GM19455 (cell line): Measurements from ENCODE around the gene SLC45A1.

ENCODE experiments used
- ATAC-seq: cut with Tn5 transposase; IDR thresholded peaks from one replicate; pipeline ENCODE4 v1.9.1; 2021; ENCODE audit not compliant: unreplicated experiment

SLC45A1 gene

DNA sequence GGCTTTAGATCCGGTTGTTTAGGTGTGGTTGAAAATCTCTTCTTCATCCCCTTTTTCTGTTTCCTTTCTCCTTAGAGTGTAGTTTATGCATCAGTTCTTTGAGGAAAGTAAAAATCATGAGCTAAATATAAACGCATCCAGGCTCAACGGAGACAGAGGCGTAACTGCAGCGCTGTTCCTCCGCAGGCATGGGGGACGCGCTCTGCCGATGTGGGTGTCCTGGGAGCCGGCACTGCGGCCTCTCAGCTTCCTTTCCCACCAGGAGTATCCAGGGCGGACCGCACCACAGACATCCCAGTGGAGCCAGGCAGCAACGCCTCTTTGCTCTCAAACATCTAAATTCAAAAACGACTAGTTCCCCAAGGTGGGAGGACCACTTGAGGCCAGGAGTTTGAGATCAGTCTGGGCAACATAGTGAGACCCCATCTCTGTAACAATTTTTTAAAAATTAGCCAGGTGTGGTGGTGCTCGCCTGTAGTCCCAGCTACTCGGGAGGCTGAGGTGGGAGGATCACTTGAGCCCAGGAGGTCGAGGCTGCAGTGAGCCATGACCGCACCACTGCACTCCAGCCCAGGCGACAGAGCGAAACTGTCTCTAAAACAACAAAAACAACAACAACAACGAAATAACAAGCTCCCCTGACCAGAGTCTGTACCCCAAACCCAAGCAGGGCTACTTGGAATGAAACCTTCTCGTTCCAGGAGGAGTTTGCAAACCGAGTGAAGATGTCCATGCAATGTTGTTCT is 16.4 kb downstream of the SLC45A1 start:
- ATAC-seq = no peak

DNA sequence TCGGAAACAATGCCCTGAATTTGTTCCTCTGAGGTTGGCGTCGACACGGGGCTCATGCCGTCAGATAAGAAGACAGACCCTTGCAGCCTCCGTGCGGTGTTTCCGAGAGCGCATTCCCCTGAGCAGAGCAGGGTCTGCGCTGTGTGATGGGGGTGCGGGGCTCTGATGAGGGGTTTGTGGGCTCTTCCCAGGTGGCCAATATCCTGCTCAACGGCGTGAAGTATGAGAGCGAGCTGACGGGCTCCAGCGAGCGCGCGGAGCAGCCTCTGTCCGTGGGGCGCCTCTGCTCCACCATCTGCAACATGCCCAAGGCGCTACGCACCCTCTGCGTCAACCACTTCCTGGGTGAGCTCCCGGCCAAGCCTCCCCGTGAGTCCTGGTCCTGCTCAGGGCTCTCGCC is 17.3 kb downstream of the SLC45A1 start:
- ATAC-seq = no peak

DNA sequence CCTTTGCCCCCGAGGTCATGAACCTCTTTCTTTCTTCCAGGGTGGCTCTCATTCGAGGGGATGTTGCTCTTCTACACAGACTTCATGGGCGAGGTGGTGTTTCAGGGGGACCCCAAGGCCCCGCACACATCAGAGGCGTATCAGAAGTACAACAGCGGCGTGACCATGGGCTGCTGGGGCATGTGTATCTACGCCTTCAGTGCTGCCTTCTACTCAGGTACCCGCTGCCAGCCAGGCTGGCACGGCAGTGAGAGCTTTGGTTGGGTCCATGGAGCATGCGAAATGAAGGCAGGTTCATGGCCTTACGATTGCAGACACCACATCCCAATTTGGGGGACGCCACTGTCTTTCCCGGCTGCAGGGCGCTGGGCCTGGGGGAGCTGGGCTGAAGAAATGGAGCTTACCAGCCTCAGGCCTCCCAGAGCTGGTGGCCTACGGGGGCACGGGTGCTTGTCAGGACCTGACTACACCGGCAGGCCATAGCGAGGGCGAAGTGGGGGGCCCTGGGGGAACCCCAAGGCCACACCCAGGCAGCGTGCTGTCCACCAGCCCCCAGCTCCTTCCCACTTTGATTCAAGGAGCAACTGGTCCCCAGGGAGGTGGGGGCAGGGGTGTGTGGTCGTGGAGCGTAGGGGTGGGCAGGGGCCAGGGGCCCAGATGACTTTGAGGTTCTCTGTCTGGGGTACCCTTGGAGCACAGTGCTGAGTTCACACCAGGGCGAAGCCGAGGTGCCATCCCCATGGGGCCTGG is 20.0 kb downstream of the SLC45A1 start:
- no peak for ATAC-seq

DNA sequence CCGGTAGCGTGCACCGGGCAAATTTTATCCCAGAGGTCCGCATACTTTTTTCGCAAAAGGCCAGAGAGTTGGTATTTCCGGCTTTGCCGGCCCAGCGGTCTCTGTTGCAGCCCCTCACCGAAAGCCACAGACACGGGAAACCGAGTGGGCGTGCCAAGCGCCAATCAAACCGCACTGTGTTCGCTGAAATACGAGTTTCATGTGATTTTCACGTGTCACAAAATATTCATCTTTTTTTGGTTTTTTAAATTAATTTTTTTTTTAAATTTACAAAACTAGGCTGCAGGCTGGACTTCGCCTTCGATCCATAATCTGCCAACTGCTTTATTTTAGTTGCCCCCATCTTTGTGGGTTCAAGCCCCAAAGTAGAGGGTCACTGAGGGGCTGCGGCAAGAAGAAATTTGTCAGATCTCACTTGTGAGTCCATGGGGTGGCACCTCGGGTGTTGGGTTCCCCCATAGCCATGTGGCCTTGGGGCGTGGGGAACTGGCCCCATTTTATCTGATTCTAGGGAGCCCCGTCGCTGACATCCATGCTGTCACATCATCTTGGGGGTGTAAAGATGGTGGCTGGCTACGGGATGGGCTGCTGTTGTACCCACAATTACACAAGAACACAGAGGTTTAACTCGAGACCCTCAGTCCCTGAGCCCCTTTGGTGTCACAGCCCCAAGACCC is 20.8 kb downstream of the SLC45A1 start:
- no peak for ATAC-seq

DNA sequence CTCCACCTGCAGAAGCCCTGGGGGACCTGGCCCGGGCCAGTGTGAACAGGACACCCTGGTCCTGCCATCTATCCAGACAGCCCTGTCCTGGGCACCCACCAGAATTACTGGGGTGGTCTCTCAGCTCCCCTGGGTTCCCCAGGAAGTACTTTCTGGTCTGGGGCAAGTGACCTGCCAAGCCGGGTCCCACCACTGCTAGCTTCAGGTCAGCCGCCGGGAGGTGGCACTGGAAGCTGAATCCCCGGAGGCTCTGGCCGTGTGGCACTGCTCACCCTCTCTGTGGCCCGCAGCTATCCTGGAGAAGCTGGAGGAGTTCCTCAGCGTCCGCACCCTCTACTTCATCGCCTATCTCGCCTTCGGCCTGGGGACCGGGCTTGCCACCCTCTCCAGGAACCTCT is 21.3 kb downstream of the SLC45A1 start:
- ATAC-seq = no peak

DNA sequence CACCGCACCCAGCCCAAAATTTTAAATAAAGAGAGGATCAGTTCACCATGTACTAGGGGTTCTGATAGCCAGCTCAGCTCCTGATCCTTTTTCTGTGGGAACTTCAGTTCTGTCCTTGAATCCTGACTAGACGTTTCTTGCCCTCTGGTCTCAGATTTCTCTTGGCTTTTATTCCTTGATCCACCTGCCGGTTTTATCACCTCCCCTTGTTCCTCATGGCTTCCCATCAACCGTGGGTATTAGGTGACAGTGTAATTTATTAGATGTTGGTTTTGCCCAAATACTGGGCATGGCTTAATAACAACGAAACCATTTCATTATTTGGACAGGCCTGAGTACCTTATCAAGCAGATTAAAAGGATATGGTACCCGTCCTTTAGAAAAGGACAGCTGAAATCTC is 22.5 kb downstream of the SLC45A1 start:
- no peak for ATAC-seq

DNA sequence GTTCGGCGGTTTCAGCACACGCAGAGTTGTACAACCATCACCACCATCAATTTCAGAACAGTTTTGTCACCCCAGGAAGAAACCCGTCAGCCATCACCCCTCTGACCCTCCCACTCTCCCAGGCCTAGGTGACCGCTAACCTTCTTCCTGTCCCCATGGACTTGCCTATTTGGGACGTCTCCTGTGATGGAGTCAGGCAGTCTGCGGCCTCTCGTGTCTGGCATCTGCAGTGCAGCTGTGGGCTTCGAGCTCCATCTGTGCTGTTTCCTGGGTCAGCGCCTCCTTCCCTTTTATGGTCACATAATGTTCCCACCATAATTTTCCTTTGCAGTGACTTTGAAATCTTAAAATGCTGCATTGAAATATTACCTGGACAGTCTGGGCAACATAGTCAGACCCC is 24.4 kb downstream of the SLC45A1 start:
- ATAC-seq = no peak

DNA sequence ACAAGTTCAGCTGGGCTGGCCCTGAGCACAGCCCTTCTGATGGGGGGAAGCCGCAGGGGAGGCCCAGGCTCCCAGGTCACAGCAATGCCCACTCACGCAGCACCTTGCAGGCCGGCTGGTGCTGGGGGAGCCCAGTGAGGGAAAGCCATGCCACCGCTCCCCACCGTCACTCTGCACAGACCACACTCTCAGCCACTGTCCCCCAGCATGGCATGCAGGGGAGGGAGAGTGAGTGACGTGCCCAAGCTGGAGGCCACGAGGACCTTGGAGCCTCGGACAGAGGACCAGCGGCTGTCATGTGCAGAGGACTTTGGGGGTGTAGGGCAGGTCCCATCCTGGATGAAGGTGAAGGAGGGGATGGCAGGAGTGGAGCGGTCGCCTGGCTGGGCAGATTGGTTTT is 25.1 kb downstream of the SLC45A1 start:
- ATAC-seq = no peak

DNA sequence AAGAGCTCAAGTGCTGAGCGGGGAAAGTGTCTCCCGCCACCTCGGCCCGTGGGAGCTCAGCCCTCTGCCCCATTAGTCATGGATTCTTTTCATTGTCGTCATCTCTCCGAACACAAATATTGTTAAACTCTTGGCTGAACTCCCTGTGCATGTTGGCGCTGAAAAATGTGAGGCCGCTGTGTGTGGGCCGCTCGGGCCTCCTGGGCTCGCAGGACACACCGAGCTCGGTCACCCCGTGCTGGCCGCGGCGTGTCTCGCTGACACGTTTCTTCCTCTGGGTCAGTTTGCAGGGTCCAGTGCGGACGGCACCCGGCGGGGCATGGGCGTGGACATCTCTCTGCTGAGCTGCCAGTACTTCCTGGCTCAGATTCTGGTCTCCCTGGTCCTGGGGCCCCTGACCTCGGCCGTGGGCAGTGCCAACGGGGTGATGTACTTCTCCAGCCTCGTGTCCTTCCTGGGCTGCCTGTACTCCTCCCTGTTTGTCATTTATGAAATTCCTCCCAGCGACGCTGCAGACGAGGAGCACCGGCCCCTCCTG is 25.6 kb downstream of the SLC45A1 start:
- ATAC-seq = no peak

DNA sequence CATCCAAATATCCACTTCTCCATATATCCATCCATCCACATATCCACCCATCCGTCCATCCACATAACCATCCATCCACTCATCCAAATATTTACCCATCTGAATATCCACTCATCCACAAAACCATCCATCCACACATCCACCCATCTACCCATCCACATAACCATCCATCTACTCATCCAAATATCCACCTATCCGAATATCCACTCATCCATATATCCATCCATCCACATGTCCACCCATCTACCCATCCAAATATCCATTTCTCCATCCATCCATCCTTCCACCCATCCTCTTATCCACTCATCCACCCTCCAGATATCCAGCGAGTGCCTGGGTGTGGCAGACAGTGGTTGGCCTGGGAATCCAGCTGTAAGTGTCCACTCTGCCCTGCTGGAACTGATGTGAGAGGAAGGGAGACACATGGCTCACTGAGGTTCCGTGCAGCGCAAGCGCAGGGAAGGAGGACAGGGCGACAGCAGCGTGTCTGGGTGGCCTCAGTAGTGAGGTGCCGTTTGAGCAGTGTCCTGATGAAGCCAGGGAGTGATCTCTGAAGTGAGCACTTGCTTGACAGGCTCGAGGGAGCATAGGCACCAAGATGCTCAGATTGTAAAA is 27.1 kb downstream of the SLC45A1 start:
- no peak for ATAC-seq

DNA sequence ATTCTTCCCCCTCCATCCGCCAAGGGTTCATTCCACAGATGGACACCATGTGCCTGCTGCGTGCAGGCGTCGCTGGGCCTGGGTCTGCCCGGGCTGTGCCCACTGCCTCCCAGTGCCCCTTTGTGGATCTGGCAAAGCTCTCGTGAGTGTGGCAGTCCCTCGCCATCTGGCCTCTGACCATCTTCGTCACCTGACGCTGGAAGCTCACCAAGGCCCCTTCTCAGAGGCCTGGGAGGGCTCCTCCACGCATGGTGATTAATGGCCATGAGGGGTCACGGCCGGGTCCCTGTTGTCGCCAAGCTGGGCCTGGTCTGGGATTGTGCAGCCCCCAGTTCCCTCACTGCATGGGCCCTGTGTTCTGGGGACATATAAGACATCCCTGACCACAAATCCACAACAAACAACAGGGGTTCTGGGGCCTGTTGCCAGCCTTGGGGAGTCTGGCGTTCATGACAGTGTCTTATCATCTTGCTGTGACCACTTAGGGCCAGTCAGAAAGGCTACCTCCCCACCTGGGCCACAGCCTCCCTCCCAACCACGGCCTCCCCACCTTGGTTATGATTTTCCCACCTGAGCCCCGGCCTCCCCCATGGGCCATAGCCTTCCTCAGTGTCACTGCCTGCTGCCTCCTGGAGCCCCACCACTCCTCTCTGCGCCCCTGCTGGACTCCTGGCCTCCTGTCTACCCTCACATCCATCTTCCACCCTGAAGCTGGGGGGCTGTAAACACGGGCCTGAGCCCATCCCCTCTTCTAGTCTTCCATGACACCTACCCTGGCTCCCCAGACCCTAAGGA is 27.9 kb downstream of the SLC45A1 start:
- ATAC-seq = no peak

DNA sequence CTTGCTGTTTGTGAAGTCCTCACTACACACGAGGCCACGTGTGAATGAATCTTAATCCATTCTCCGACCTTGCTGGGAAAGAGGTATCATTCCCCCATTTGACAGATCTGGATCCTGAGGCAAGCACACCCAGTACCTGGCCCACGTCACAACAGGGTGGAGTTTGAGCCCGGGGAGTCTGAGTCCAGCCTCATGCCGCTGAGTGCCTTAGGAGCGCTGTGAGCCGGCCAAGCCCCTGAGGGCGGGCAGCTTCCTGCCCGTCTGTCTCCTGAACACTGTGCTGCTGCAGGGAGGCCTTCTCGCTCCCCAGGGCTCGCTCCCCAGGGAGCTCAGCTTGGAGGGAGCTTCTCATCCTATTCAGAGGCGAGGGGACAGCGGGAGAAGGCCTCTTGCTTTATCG is 29.7 kb downstream of the SLC45A1 start:
- no peak for ATAC-seq

DNA sequence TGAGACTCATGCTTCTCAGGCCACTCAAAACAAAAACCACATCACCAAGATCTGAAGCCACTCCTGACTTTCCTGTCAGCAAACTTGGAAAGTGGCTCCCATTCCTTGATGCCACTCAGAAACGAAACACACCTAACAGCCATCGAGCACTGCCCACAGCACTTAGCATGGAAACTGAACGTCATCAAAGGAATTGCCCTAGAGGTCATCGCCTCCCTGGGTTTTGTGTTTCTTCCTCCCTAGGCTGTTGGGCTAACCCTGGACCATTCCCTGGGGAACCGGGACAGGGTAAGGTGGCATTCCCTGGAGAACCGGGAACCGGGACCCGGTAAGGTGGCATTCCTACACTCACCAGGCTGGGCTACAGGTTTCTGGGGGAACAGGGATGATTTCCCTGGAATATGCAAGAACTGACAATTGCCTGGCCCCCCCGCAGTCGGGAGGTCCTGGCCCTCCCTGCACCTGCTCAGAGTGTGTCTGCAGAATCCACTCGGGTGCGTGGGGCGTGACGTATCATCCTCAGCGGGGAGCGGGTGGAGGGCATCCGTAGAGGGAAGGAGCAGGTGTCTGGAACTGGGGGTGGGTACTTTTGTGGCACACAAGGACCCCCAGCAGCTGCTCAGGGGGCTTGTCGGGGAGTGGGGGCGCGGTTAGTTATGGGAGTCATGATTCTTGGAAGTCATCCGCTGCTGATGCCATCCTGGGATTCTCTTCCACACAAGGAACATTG is 30.3 kb downstream of the SLC45A1 start:
- ATAC-seq = no peak

DNA sequence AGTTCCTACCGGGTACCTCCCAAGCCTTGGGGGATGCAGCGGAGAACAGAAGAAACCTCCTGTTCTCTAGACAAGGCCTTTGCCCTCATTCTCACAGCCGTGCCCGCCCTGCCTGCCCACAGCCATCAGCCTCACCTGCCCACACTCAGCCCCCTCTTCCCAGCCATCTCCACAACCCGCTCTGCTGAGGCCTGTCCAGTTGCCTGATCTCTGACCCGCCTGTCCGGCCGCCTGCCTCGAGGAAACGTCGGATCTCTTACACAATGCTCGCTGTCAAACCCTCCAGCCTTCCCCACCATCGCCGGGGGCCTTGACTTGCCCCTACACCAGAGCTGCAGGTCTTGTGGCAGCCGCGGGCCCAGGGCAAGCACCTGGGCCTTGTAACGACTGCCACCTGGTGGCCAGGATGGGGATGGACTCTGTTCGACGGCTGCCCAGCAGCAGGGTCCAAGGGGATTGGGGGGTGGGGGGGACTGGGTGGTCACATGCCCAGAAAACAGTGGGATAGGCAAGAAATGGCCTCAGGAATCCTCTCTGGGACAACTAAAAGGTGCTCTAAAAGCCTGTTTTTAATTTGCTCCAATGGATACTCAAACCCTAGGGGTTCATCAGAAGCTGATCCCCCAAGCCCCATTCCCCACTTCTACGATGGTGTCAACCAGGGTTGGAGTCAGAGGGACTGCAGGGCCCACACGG is 31.0 kb downstream of the SLC45A1 start:
- no peak for ATAC-seq

DNA sequence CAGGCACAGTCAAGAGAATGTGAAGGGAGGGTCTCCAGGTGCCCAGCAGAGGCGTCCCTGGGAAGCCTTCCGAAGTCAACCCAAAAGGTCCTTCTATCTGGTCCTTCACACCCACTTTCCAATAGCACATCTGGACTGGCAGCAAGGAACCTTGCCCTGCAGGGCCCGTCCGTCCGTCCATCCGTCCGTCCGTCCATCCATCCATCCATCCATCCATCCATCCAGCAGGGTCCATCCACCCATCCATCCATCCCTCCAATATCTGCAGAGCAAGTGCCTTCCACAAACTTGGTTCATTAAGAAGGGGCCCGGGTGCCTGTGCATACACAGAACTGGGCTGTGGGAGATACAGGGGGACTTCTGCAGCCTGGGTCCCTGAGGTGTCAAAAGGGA is 31.6 kb downstream of the SLC45A1 start:
- no peak for ATAC-seq

DNA sequence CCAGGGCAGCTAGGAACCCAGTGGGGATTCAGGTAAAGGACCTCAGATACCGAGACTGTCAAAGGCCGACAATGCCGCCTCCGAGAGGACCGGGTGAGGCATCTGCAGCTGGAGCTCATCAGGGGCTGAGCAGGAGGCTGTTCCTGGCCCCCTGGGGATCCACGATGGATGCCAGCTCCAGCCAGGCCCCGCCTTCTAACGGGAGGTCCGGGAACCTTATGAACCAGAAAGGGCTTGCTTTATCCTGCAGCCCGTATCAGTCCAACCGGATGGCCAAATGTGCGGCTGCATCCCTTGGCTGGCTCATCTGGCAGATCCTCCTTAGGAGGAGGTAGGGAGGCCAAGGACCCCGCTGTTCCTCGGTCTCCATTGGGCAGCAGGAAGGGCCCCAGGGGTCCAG is 32.0 kb downstream of the SLC45A1 start:
- ATAC-seq = no peak

DNA sequence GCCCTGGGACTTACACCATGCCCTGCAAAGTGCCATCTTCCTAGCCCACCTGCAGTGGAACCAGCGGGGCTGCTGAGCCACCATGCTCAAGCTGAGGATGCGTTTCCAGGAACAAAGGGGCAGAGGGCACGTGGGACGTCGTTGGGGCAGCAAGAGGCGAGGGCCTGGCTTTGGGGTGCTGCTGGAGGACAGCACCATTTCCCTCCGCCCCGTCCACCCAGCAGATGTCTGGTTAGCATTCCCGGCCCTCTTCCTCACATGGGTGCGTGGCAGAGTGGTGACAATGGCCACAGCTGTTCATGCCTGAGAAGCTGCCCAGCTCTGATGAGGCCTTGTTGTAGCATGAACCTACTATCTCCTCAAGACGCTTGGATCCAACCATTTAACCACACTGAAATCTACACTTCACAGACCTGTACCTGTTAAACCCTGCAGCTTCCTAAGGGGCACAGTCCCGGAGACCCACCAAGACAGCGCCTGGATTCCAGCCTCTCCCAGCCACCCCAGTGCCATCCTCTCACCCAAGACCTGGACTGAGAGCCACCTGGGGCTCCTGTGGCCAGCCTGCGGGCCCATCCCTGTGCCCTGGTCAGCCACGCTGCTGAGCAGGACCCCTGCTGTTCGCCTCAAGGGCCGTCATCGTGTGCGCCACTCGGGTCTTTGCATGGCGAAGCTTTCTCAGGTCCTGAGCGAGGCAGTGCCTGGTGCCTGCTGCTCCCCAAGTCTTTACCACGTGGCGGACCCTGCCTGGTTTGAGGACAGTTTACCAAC is 33.2 kb downstream of the SLC45A1 start:
- no peak for ATAC-seq

DNA sequence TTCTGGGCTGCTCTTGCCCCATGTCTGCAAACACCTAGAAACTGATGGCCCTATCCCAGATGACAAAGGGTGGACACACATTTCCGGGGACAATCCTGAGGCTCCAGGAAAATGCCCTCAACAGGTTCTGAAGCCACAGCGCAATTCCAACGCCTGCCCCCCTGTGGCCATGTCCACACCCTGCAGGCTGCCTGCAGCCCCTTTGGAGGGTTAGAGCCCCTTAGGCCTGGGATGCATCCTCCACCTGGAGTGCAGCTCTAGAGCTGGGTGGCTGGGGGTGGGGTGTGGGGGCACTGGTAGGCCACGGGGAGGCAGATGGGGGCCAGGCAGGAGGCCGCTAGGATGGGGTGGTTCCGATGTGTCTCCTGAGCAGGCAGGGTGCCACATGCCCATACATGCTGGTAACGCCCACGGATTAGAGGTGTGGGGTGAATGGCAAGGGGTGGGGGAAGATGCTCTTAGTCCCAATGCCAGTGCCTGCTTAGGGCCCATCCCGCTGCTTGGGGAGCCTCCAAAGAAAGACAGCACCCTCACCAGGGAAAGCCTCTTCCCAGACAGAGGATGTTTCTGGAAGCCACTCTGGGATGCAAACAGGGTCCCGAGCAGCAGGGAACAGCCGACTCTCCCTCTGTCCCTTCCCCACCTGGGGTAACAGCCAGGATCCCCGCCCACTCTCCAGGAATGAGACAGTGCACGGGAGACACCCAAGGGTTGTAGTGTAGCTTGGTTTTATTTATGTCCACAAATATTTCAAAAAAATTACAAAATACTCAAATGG is 34.0 kb downstream of the SLC45A1 start:
- no peak for ATAC-seq
